Motor neuron (in vitro differentiated cells): ENCODE measurements around the gene ITPK1. TPM values are rescaled to one million over a fixed set of nuclear protein-coding genes. Genes with fewer than 3 reads are reported as not detected.

Experiments used
- ATAC-seq, 8 experiments: fragments of 200-7000 bp; cut with Tn5 transposase; replicated peaks in 6 of 8; 2 replicates each; pipeline ENCODE4 v1.8.0; 2021; ENCODE audit warnings: mild to moderate bottlenecking in 8 of 8, moderate library complexity in 8 of 8
- H3K27ac ChIP-seq, 2 donors: fragments of 250-450 bp; sonication (Bioruptor Pico); 2 replicates each; pipeline ENCODE4 v1.9.0; 2021; ENCODE audit warnings: antibody characterized with exemption in 2 of 2, mild to moderate bottlenecking in 2 of 2, moderate library complexity in 1 of 2
- H3K4me1 ChIP-seq, 2 donors: fragments of 250-450 bp; sonication (Bioruptor Pico); replicated peaks in 1 of 2; 2 replicates each; pipeline ENCODE4 v1.6.1; 2021; ENCODE audit warnings: antibody characterized with exemption in 2 of 2, mild to moderate bottlenecking in 2 of 2, moderate library complexity in 1 of 2
- H3K4me3 ChIP-seq, 5 donors: fragments of 250-450 bp; sonication (Bioruptor Pico); 2 replicates each; pipeline ENCODE4 v1.9.0; 2021; ENCODE audit warnings: antibody characterized with exemption in 5 of 5, mild to moderate bottlenecking in 5 of 5, moderate library complexity in 4 of 5
- WGBS, 10 experiments: fragments of 450-650 bp; shearing (Covaris generic); methylation state at CpG; one replicate each; pipeline ENCODE4 v1.0.0; 2022; 5-methylcytosine and 5-hydroxymethylcytosine counted together
- in situ Hi-C, 9 experiments: fragments of 400-800 bp; cut with MboI; loops; one replicate each; pipeline ENCODE4 v1.15.0; 2021; ENCODE audit warnings: low sequenced_read_pairs in 9 of 9, low pct_unique_long_range_greater_than_20kb in 2 of 9; ENCODE audit not compliant: unreplicated experiment in 9 of 9
- total RNA-seq, 8 experiments: library from RNA; unstranded; fragments of 300-600 nt; gene quantifications; 2 replicates each; pipeline versions ENCODE4 v1.2.3 to v1.2.4, GENCODE V29; 2022

ITPK1 gene
- total RNA-seq, 8 experiments from 2014 or later: 16.2 to 37.3 (median 22.4) TPM

GRCh38 chr14:93008381-93008780, 107.3 kb downstream of the ITPK1 start:
- Histone ChIP-seq H3K4me1 (peaks cover 91 to 95% of the 10 kb centered on the region in 2 donors), H3K4me3 (no peak overlapping the region), H3K27ac (peak overlapping the region; percentile 22 to 52)
- WGBS, 10 experiments: 0 to 87% (median 34%) methylated on average over 1 to 4 of the region's 9 CpGs; no CpG with 5 or more reads in 4 of the 10 experiments
- in situ Hi-C loops: no loop called here
- peak; percentile 53 to 77 (median 66) for ATAC-seq

GRCh38 chr14:93007225-93007997, 108.3 kb downstream of the ITPK1 start:
- peak in 5 of 8 experiments; percentile 12 to 69 (median 60) for ATAC-seq
- WGBS, 10 experiments: 50 to 80% (median 68%) methylated on average over 1 to 4 of the region's 15 CpGs; no CpG with 5 or more reads in 7 of the 10 experiments
- peaks cover 88 to 94% of the 10 kb centered on the region in 2 donors for H3K4me1 ChIP-seq
- peak overlapping the region; percentile 21 to 45 for H3K27ac ChIP-seq
- in situ Hi-C loops: no loop called here
- H3K4me3 ChIP-seq: no peak overlapping the region

- Histone ChIP-seq H3K4me1 (peaks cover 82 to 88% of the 10 kb centered on the region in 2 donors), H3K4me3 (no peak overlapping the region), H3K27ac (no peak overlapping the region)
- ATAC-seq: no peak
- 0 to 80% (median 65%) methylated on average over 1 to 2 of the region's 6 CpGs; no CpG with 5 or more reads in 5 of the 10 experiments for WGBS, 10 experiments
- in situ Hi-C loops: no loop called here
Measured at GRCh38 chr14:93006567-93007051, 109.1 kb downstream of the ITPK1 start.

GRCh38 chr14:93005838-93006237, 109.9 kb downstream of the ITPK1 start:
- 42 to 100% (median 75%) methylated on average over 1 to 8 of the region's 8 CpGs; no CpG with 5 or more reads in 3 of the 10 experiments for WGBS, 10 experiments
- Histone ChIP-seq H3K27ac (no peak overlapping the region), H3K4me1 (peaks cover 74 to 80% of the 10 kb centered on the region in 2 donors), H3K4me3 (no peak overlapping the region)
- no peak for ATAC-seq
- in situ Hi-C loops: no loop called here

- Histone ChIP-seq H3K27ac (peak overlapping the region; percentile 22 to 70), H3K4me1 (peaks cover 68 to 75% of the 10 kb centered on the region in 2 donors), H3K4me3 (no peak overlapping the region)
- in situ Hi-C loops: no loop called here
- no peak for ATAC-seq
- 80 to 100% (median 97%) methylated on average over 1 to 6 of the region's 7 CpGs; no CpG with 5 or more reads in 2 of the 10 experiments for WGBS, 10 experiments
Measured at GRCh38 chr14:93005135-93005813, 110.5 kb downstream of the ITPK1 start.

GRCh38 chr14:93004699-93005082, 111.0 kb downstream of the ITPK1 start:
- peak overlapping the region; percentile 22 to 70 for H3K27ac ChIP-seq
- ATAC-seq: peak in 4 of 8 experiments; percentile 31 to 59 (median 44)
- 89 to 100% methylated on average over 1 to 3 of the region's 7 CpGs; no CpG with 5 or more reads in 8 of the 10 experiments for WGBS, 10 experiments
- peaks cover 63 to 69% of the 10 kb centered on the region in 2 donors for H3K4me1 ChIP-seq
- in situ Hi-C loops: no loop called here
- H3K4me3 ChIP-seq: no peak overlapping the region

GRCh38 chr14:93003945-93004698, 111.6 kb downstream of the ITPK1 start:
- in situ Hi-C loops: no loop called here
- Histone ChIP-seq H3K4me1 (peaks cover 57 to 63% of the 10 kb centered on the region in 2 donors), H3K27ac (peak overlapping the region; percentile 22 to 70), H3K4me3 (no peak overlapping the region)
- ATAC-seq: peak in 5 of 8 experiments; percentile 26 to 46 (median 44)
- 20 to 96% (median 82%) methylated on average over 1 to 8 of the region's 18 CpGs; no CpG with 5 or more reads in 4 of the 10 experiments for WGBS, 10 experiments

- H3K4me1 ChIP-seq: peaks cover 44 to 51% of the 10 kb centered on the region in 2 donors
- in situ Hi-C loops: no loop called here
- H3K4me3 ChIP-seq: no peak overlapping the region
- 60 to 81% (median 71%) methylated on average over 1 to 3 of the region's 5 CpGs; no CpG with 5 or more reads in 7 of the 10 experiments for WGBS, 10 experiments
- peak overlapping the region; percentile 11 to 36 for H3K27ac ChIP-seq
- ATAC-seq: peak in 5 of 8 experiments; percentile 32 to 65 (median 37)
Measured at GRCh38 chr14:93002851-93003298, 112.8 kb downstream of the ITPK1 start.

GRCh38 chr14:93002049-93002448, 113.7 kb downstream of the ITPK1 start:
- peaks cover 36 to 42% of the 10 kb centered on the region in 2 donors for H3K4me1 ChIP-seq
- in situ Hi-C loops: no loop called here
- WGBS, 10 experiments: 60 to 100% (median 86%) methylated on average over 1 to 4 of the region's 6 CpGs; no CpG with 5 or more reads in 5 of the 10 experiments
- H3K4me3 ChIP-seq: no peak overlapping the region
- no peak overlapping the region for H3K27ac ChIP-seq
- no peak for ATAC-seq

- Histone ChIP-seq H3K4me1 (peaks cover 8 to 11% of the 10 kb centered on the region in 2 donors), H3K27ac (no peak overlapping the region), H3K4me3 (no peak overlapping the region)
- no peak for ATAC-seq
- in situ Hi-C loops: loop anchor here in 1 of 9 experiments (25.0 kb wide), 1 partner anchor 113 kb away; the partner anchor contains the start of gene ITPK1
- 80 to 100% (median 96%) methylated on average over 1 to 8 of the region's 10 CpGs; no CpG with 5 or more reads in 1 of the 10 experiments for WGBS, 10 experiments
Measured at GRCh38 chr14:92998946-92999345, 116.8 kb downstream of the ITPK1 start.

GRCh38 chr14:92997343-92998061, 118.2 kb downstream of the ITPK1 start:
- peaks cover 0 to under 1% of the 10 kb centered on the region in 2 donors for H3K4me1 ChIP-seq
- H3K27ac ChIP-seq: no peak overlapping the region
- peak in 1 of 8 experiments; percentile 47 for ATAC-seq
- in situ Hi-C loops: loop anchor here in 1 of 9 experiments (25.0 kb wide), 1 partner anchor 115 kb away; the partner anchor contains the start of gene ITPK1
- WGBS, 10 experiments: 20 to 100% (median 83%) methylated on average over 1 to 8 of the region's 14 CpGs; no CpG with 5 or more reads in 1 of the 10 experiments
- no peak overlapping the region for H3K4me3 ChIP-seq
